ENCODE results near the gene PHB1.
A peak's percentile ranks its signal among the peaks of the same experiment; 100 is the strongest.
"Not testable (repeated sequence)": the region's sequence is repeated elsewhere in the genome, so short reads cannot be mapped to it uniquely, and the experiment has no call there.

PHB1 gene

GRCh38 chr17:49439673-49440571 lies 25.2 kb upstream of the PHB1 start:
- DNase-seq (ENCODE audit: low read depth), result no peak

GRCh38 chr17:49439305-49439672 lies 24.6 kb upstream of the PHB1 start:
- no peak for DNase-seq (ENCODE audit: low read depth)

- no peak for DNase-seq (ENCODE audit: low read depth)
Observed at GRCh38 chr17:49438436-49439278, 24.0 kb upstream of the PHB1 start.

- no peak for DNase-seq (ENCODE audit: low read depth)
Observed at GRCh38 chr17:49437696-49438435, 23.2 kb upstream of the PHB1 start.

- DNase-seq (ENCODE audit: low read depth), result no peak
Observed at GRCh38 chr17:49436174-49436573, 21.5 kb upstream of the PHB1 start.

- DNase-seq (ENCODE audit: low read depth), result no peak
Observed at GRCh38 chr17:49435671-49436029, 21.0 kb upstream of the PHB1 start.

- peak; percentile 22 for DNase-seq (ENCODE audit: low read depth)
Observed at GRCh38 chr17:49434821-49435670, 20.4 kb upstream of the PHB1 start.

GRCh38 chr17:49433000-49433694 lies 18.5 kb upstream of the PHB1 start:
- DNase-seq (ENCODE audit: low read depth), result no peak

GRCh38 chr17:49431743-49432142 lies 17.1 kb upstream of the PHB1 start:
- DNase-seq (ENCODE audit: low read depth), result no peak

GRCh38 chr17:49425004-49425286 lies 10.3 kb upstream of the PHB1 start:
- no peak for DNase-seq (ENCODE audit: low read depth)

- not testable (repeated sequence) for DNase-seq (ENCODE audit: low read depth)
Observed at GRCh38 chr17:49424276-49425003, 9.8 kb upstream of the PHB1 start.

GRCh38 chr17:49422714-49423113 lies 8.0 kb upstream of the PHB1 start:
- DNase-seq (ENCODE audit: low read depth), result no peak

GRCh38 chr17:49419761-49420160 lies 5.1 kb upstream of the PHB1 start:
- DNase-seq (ENCODE audit: low read depth), result not testable (repeated sequence)

GRCh38 chr17:49418754-49419740 lies 4.4 kb upstream of the PHB1 start:
- DNase-seq (ENCODE audit: low read depth), result not testable (repeated sequence)

- DNase-seq (ENCODE audit: low read depth), result no peak
Observed at GRCh38 chr17:49414271-49414621, 436 bp downstream of the PHB1 start.

GRCh38 chr17:49409066-49409465 lies 5.6 kb downstream of the PHB1 start:
- no peak for DNase-seq (ENCODE audit: low read depth)

GRCh38 chr17:49407981-49408501 lies 6.6 kb downstream of the PHB1 start:
- peak; percentile 41 for DNase-seq (ENCODE audit: low read depth)

- no peak for DNase-seq (ENCODE audit: low read depth)
Observed at GRCh38 chr17:49407086-49407485, 7.6 kb downstream of the PHB1 start.
